Measurements from ENCODE around the gene LMX1B.

LMX1B gene

GRCh38 chr9:126670270-126670669 is 56.5 kb downstream of the LMX1B start:
- Histone ChIP-seq H3K36me3 (ENCODE audit: low read length) (no peaks in the 10 kb centered on the region), H2AFZ (ENCODE audit: low read depth, low read length, severe bottlenecking) (no peak overlapping the region), H3K9me3 (ENCODE audit: insufficient read depth, low read length) (no peaks in the 10 kb centered on the region), H3K9me2 (replicated peaks; ENCODE audit: insufficient read depth, low read length) (no peaks in the 10 kb centered on the region), H3K9ac (ENCODE audit: low read length) (no peak overlapping the region), H4K20me1 (ENCODE audit: low read depth, low read length) (no peaks in the 10 kb centered on the region), H3K4me2 (ENCODE audit: low read depth, low read length, poor library complexity, severe bottlenecking) (no peak overlapping the region), H3K79me2 (ENCODE audit: insufficient read depth, low read length) (no peaks in the 10 kb centered on the region), H3K4me3 (ENCODE audit: insufficient read depth, low read length, poor library complexity, severe bottlenecking) (no peak overlapping the region), H3K27me3 (ENCODE audit: low read length) (no peaks in the 10 kb centered on the region), H3F3A (ENCODE audit: insufficient read depth) (no peaks in the 10 kb centered on the region), H3K27ac (ENCODE audit: low read depth, low read length) (no peak overlapping the region)
- TF ChIP-seq CTCF (IDR thresholded peaks at IDR 0.05; ENCODE audit: insufficient read depth, low read length, poor library complexity, severe bottlenecking) = no peak
- no peak for TF ChIP-seq EZH2phosphoT487 (conservative IDR thresholded peaks at IDR 0.05; ENCODE audit: low read length)

- H3K27me3 ChIP-seq (ENCODE audit: low read length) = no peaks in the 10 kb centered on the region
- H2AFZ ChIP-seq (ENCODE audit: low read depth, low read length, severe bottlenecking) = no peak overlapping the region
- no peaks in the 10 kb centered on the region for H4K20me1 ChIP-seq (ENCODE audit: low read depth, low read length)
- no peaks in the 10 kb centered on the region for H3F3A ChIP-seq (ENCODE audit: insufficient read depth)
- H3K4me2 ChIP-seq (ENCODE audit: low read depth, low read length, poor library complexity, severe bottlenecking) = no peak overlapping the region
- no peak overlapping the region for H3K4me3 ChIP-seq (ENCODE audit: insufficient read depth, low read length, poor library complexity, severe bottlenecking)
- TF ChIP-seq CTCF (IDR thresholded peaks at IDR 0.05; ENCODE audit: insufficient read depth, low read length, poor library complexity, severe bottlenecking) = no peak
- TF ChIP-seq EZH2phosphoT487 (conservative IDR thresholded peaks at IDR 0.05; ENCODE audit: low read length) = no peak
- H3K27ac ChIP-seq (ENCODE audit: low read depth, low read length) = no peak overlapping the region
- no peaks in the 10 kb centered on the region for H3K9me2 ChIP-seq (replicated peaks; ENCODE audit: insufficient read depth, low read length)
- no peak overlapping the region for H3K9ac ChIP-seq (ENCODE audit: low read length)
- H3K9me3 ChIP-seq (ENCODE audit: insufficient read depth, low read length) = no peaks in the 10 kb centered on the region
- no peaks in the 10 kb centered on the region for H3K79me2 ChIP-seq (ENCODE audit: insufficient read depth, low read length)
- H3K36me3 ChIP-seq (ENCODE audit: low read length) = no peaks in the 10 kb centered on the region
Measured at GRCh38 chr9:126671381-126671831, 57.7 kb downstream of the LMX1B start.

- Histone ChIP-seq H3K9me2 (replicated peaks; ENCODE audit: insufficient read depth, low read length) (no peaks in the 10 kb centered on the region), H3K9ac (ENCODE audit: low read length) (no peak overlapping the region), H3K9me3 (ENCODE audit: insufficient read depth, low read length) (no peaks in the 10 kb centered on the region), H3K4me3 (ENCODE audit: insufficient read depth, low read length, poor library complexity, severe bottlenecking) (no peak overlapping the region), H3K27ac (ENCODE audit: low read depth, low read length) (no peak overlapping the region), H3K27me3 (ENCODE audit: low read length) (no peaks in the 10 kb centered on the region), H3K4me2 (ENCODE audit: low read depth, low read length, poor library complexity, severe bottlenecking) (no peak overlapping the region), H4K20me1 (ENCODE audit: low read depth, low read length) (no peaks in the 10 kb centered on the region), H3F3A (ENCODE audit: insufficient read depth) (no peaks in the 10 kb centered on the region), H3K79me2 (ENCODE audit: insufficient read depth, low read length) (no peaks in the 10 kb centered on the region), H3K36me3 (ENCODE audit: low read length) (no peaks in the 10 kb centered on the region), H2AFZ (ENCODE audit: low read depth, low read length, severe bottlenecking) (no peak overlapping the region)
- TF ChIP-seq CTCF (IDR thresholded peaks at IDR 0.05; ENCODE audit: insufficient read depth, low read length, poor library complexity, severe bottlenecking) (no peak), EZH2phosphoT487 (conservative IDR thresholded peaks at IDR 0.05; ENCODE audit: low read length) (no peak)
Measured at GRCh38 chr9:126671983-126672382, 58.3 kb downstream of the LMX1B start.

Data from SU-DHL-6 (cell line).